Breast epithelium (tissue), 4 donors: ENCODE results near the gene AKAP7. TPM values are rescaled to one million over a fixed set of nuclear protein-coding genes. Genes with fewer than 3 reads are reported as not detected.
"Not testable (repeated sequence)": the region's sequence is repeated elsewhere in the genome, so short reads cannot be mapped to it uniquely, and the experiment has no call there.

Experiments used
- DNase-seq, 2 donors: peaks; one replicate each; pipeline ENCODE4 v3.0.0-alpha.2; 2019; ENCODE audit warnings: low spot score in 2 of 2
- H3K27ac ChIP-seq, 2 donors: fragments of 200-600 bp; sonication (generic) in 1 of 2; one replicate each; pipeline ENCODE4 v1.5.1; 2016 to 2019; ENCODE audit warnings: mild to moderate bottlenecking in 1 of 2
- H3K27me3 ChIP-seq, 2 donors: fragments of 200-600 bp; sonication (generic) in 1 of 2; one replicate each; pipeline versions ENCODE4 v1.5.1 to v1.6.0; 2017 to 2019; ENCODE audit warnings: control low read depth in 1 of 2, mild to moderate bottlenecking in 1 of 2
- H3K36me3 ChIP-seq: fragments of 200-600 bp; one replicate; pipeline ENCODE4 v1.5.1; 2019
- H3K4me1 ChIP-seq, 2 donors: fragments of 200-600 bp; sonication (generic); one replicate each; pipeline ENCODE4 v1.5.1; 2016 to 2019; ENCODE audit warnings: control low read depth in 1 of 2
- H3K4me3 ChIP-seq, 3 donors: fragments of 200-600 bp; sonication (generic); 1 replicate in 2 of 3; 2 replicates in 1 of 3; pipeline ENCODE4 v1.5.1; 2016 to 2019; ENCODE audit warnings: mild to moderate bottlenecking in 3 of 3, moderate library complexity in 2 of 3
- H3K9me3 ChIP-seq, 2 donors: fragments of 200-600 bp; sonication (generic) in 1 of 2; one replicate each; pipeline ENCODE4 v1.5.1; 2016 to 2019; ENCODE audit warnings: control low read depth in 1 of 2
- POLR2A ChIP-seq: fragments of 450-650 bp; IDR thresholded peaks from one replicate; pipeline ENCODE4 v1.6.1; 2016; ENCODE audit warnings: antibody characterized with exemption, mild to moderate bottlenecking, moderate library complexity
- POLR2AphosphoS5 ChIP-seq, 3 donors: sonication (generic); formaldehyde crosslinking; IDR thresholded peaks; one replicate each; pipeline ENCODE4 v1.6.1; 2017; ENCODE audit warnings: antibody characterized with exemption in 3 of 3
- intact Hi-C: fragments of 100-400 bp; cut with DNase I; formaldehyde crosslinking; loops from one replicate; pipeline ENCODE4 v1.15.1; 2023; ENCODE audit warnings: low total_unique reads
- total RNA-seq, 3 donors: library from RNA; depleted of rRNA; stranded (reverse); fragments of >200 nt; gene quantifications; one replicate each; pipeline ENCODE4 v1.1.0, GENCODE V29; 2016
- TF ChIP-seq, protein P1 (sequence below), 3 donors: fragments of 450-650 bp; IDR thresholded peaks; one replicate each; pipeline ENCODE4 v1.5.1; 2016 to 2017; ENCODE audit warnings: antibody characterized with exemption in 3 of 3, mild to moderate bottlenecking in 3 of 3, moderate library complexity in 3 of 3

Gene AKAP7
- total RNA-seq, 3 donors from 2014 or later: 13.0 to 15.7 (median 14.4) TPM

DNA sequence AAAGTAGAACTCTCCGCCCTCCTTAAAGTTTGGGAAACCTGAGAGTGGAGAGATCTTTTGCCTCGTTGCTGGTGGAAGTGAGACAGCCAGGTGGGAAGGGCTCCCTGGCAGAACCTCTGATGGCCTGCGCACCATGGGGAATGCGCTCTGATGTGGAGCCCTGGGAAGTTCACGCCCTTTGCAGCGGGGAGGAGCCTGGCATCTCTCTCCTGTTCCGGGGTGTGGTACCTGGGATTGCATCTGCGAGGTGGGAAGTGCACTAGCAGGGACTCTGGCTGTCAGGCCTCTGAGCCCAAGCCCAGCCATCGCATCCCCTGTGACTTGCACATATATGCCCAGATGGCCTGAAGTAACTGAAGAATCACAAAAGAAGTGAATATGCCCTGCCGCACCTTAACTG is 159.8 kb downstream of the AKAP7 start:
- no peak for DNase-seq
- Histone ChIP-seq H3K4me3 (no peak overlapping the region), H3K9me3 (no peaks in the 10 kb centered on the region), H3K27me3 (no peaks in the 10 kb centered on the region), H3K4me1 (no peaks in the 10 kb centered on the region), H3K36me3 (no peaks in the 10 kb centered on the region), H3K27ac (no peak overlapping the region)
- intact Hi-C loops: loop anchor here (10.0 kb wide), 1 partner anchor 1000 kb away; no protein-coding TSS in a partner anchor
- no peak for TF ChIP-seq POLR2AphosphoS5 (IDR thresholded peaks at IDR 0.05)
- TF ChIP-seq, protein P1, sequence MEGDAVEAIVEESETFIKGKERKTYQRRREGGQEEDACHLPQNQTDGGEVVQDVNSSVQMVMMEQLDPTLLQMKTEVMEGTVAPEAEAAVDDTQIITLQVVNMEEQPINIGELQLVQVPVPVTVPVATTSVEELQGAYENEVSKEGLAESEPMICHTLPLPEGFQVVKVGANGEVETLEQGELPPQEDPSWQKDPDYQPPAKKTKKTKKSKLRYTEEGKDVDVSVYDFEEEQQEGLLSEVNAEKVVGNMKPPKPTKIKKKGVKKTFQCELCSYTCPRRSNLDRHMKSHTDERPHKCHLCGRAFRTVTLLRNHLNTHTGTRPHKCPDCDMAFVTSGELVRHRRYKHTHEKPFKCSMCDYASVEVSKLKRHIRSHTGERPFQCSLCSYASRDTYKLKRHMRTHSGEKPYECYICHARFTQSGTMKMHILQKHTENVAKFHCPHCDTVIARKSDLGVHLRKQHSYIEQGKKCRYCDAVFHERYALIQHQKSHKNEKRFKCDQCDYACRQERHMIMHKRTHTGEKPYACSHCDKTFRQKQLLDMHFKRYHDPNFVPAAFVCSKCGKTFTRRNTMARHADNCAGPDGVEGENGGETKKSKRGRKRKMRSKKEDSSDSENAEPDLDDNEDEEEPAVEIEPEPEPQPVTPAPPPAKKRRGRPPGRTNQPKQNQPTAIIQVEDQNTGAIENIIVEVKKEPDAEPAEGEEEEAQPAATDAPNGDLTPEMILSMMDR (IDR thresholded peaks at IDR 0.05): no peak
- no peak for TF ChIP-seq POLR2A

DNA sequence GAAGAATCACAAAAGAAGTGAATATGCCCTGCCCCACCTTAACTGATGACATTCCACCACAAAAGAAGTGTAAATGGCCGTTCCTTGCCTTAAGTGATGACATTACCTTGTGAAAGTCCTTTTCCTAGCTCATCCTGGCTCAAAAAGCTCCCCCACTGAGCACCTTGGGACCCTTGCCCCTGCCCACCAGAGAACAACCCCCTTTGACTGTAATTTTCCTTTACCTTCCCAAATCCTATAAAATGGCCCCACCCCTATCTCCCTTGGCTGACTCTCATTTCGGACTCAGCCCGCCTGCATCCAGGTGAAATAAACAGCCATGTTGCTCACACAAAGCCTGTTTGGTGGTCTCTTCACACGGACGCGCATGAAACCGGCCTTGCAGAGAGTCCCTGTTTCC is 165.6 kb downstream of the AKAP7 start:
- H3K4me3 ChIP-seq, H3K4me1 ChIP-seq, intact Hi-C loops, DNase-seq, H3K36me3 ChIP-seq, H3K27me3 ChIP-seq, H3K9me3 ChIP-seq, H3K27ac ChIP-seq: not testable (repeated sequence)

DNA sequence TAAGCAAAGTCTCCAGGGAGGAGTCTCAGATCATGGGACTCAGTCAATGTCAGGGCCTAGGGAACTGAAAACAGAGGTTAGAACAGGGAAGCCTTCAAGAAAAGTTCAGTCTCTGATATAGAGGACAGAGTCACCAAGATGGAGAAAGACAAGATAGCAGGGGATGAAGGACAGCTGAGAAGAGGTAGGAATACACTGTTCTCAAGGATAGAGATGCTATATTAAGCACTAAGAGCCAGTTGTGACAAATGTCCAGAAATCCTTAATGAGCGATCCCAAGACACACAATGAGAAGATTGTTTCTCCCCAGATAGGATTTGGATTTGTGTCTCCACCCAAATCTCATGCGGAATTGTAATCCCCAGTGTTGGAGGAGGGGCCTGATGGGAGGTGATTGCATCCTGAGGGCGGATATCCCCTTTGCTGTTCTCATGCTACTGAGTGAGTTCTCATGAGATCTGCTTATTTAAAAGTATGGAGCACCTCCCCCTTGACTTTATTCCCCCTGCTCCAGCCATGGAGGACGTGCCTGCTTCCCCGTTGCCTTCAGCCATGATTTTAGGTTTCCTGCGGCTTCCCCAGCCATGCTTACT is 168.2 kb downstream of the AKAP7 start:
- no peak overlapping the region for H3K27ac ChIP-seq
- H3K36me3 ChIP-seq: no peaks in the 10 kb centered on the region
- DNase-seq: no peak
- no peaks in the 10 kb centered on the region for H3K4me1 ChIP-seq
- intact Hi-C loops: no loop called here
- H3K9me3 ChIP-seq: no peaks in the 10 kb centered on the region
- TF ChIP-seq POLR2A: no peak
- TF ChIP-seq, protein P1 (IDR thresholded peaks at IDR 0.05): no peak
- no peak for TF ChIP-seq POLR2AphosphoS5 (IDR thresholded peaks at IDR 0.05)
- no peak overlapping the region for H3K4me3 ChIP-seq
- no peaks in the 10 kb centered on the region for H3K27me3 ChIP-seq

DNA sequence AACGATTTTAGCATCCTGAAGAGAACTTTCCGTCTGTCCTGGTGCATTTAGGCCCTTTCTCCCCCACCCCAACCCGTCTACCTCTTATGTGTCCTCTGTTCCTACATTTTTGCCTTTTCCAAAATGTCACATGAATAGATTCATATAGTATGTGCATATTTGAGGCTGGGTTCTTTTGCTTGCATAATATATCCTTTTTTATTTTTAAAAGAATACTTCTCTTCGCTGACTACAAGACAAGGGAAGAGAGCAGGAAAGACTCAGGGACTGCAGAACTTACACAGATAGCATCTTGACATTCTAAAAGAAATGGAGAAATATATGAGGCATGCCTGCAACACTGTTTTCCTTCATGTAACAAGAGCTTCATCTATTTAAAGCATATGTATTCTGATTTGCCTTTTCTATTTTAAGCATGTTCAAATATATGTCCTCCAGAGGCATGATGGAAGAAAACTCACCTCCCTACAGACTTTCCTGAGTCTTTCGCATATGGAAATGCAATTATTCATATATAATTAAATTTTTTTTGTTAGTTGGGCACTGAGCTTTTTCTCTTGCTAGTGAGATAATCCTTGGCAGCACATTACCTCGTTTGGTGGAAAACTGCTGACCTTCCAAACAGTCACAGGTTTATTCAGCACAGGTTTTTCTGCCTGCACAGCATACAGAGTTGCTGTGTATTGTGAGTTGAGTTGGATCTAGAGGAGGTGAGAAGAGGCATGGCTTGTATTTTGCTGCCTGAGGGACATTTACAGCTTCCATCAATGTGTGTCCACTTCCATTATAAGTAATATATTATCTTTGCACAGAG is 170.0 kb downstream of the AKAP7 start:
- intact Hi-C loops: no loop called here
- TF ChIP-seq POLR2AphosphoS5 (IDR thresholded peaks at IDR 0.05): no peak
- TF ChIP-seq, protein P1 (IDR thresholded peaks at IDR 0.05): no peak
- TF ChIP-seq POLR2A: no peak
- no peak overlapping the region for H3K4me3 ChIP-seq
- no peaks in the 10 kb centered on the region for H3K4me1 ChIP-seq
- peaks cover 0 to 8% of the 10 kb centered on the region in 2 donors for H3K9me3 ChIP-seq
- DNase-seq: no peak
- H3K36me3 ChIP-seq: no peaks in the 10 kb centered on the region
- no peak overlapping the region for H3K27ac ChIP-seq
- no peaks in the 10 kb centered on the region for H3K27me3 ChIP-seq

DNA sequence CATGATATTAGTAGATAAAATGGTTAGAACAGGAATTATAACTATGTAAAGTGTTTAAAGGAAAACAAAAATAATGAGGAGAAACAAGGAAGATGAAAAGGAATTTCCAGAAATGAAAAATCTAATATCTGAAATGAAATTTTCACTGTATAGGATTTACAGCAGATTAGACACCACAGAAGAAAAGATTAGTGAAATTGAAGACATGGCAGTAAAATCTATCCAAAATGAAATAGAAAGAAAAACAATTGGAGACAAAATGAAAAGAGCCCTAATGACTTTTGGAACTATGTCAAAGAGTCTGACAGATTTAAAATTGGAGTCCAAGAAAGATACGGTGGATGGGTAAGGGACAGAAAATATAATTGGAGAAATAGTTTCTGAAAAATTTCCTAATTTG is 174.2 kb downstream of the AKAP7 start:
- Histone ChIP-seq H3K36me3 (no peaks in the 10 kb centered on the region), H3K27me3 (no peaks in the 10 kb centered on the region), H3K4me3 (no peak overlapping the region), H3K9me3 (peaks cover 0 to 8% of the 10 kb centered on the region in 2 donors), H3K4me1 (no peaks in the 10 kb centered on the region), H3K27ac (no peak overlapping the region)
- DNase-seq: no peak
- intact Hi-C loops: no loop called here
- no peak for TF ChIP-seq POLR2AphosphoS5 (IDR thresholded peaks at IDR 0.05)

DNA sequence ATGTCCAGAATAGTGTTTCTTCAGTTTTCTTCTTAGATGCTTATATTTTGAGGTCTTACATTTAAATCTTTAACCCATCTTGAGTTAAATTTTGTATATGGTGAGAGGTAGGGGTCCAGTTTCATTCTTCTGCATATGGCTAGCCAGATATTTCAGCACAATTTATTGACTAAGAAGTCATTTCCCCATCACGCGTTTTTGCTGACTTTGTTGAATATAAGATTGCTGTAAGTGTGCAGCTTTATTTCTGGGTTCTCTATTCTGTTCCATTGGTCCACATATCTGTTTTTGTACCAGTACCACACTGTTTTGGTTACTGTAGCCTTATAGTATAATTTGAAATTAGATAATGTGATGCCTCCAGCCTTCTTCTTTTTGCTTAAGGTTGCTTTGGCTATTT is 179.6 kb downstream of the AKAP7 start:
- DNase-seq: no peak
- intact Hi-C loops: no loop called here
- no peak overlapping the region for H3K27ac ChIP-seq
- peaks cover 0 to 5% of the 10 kb centered on the region in 2 donors for H3K9me3 ChIP-seq
- no peaks in the 10 kb centered on the region for H3K36me3 ChIP-seq
- no peak overlapping the region for H3K4me3 ChIP-seq
- TF ChIP-seq POLR2AphosphoS5 (IDR thresholded peaks at IDR 0.05): no peak
- TF ChIP-seq, protein P1 (IDR thresholded peaks at IDR 0.05): no peak
- H3K27me3 ChIP-seq: no peaks in the 10 kb centered on the region
- H3K4me1 ChIP-seq: no peaks in the 10 kb centered on the region
